AG20443 (cell line): ENCODE measurements around the gene DNMT3B.
A peak's percentile ranks its signal among the peaks of the same experiment; 100 is the strongest.

ENCODE experiments used
- DNase-seq: peaks from one replicate; pipeline ENCODE4 v3.0.0; 2012; ENCODE audit warnings: low spot score, mixed read lengths

The DNMT3B gene

DNA sequence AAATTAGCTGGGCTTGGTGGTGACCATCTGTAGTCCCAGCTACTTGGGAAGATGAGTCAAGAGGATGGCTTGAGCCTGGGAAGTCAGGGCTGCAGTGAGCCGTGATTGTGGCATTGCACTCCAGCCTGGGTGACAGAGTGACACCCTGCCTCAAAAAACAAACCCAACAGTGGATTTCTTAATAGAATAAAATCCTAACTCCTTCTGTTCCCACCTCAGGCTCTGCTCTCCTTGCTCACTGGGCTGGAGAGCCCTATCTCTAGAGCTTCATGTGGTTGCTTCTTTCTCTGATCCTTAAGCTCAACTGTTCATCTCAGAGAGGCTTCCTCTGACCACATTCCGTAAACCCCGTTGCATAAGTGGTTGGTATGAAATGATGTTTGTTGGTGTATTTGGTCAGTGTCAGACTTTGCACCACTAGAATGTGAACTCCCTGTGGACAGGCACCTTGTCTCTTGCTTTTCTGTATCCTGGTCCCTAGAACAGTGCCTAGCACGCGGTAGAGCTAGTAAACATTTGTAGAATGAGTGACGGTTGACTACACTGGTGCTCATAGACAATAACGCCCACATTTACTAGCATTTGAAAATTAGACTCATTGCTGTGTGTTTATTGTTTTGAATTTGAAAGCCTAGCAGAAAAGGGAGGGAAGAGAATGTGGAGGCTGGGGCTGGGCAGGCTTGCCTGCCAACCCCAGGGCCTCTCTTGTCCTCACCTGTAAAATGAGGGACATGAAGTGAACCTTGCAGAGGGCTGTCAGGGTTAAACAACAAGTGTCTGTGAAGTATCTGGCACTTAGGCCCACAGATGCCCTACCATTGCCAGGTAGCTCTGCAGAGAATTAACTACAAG, 61.8 kb downstream of the DNMT3B start:
- DNase-seq, result no peak

DNA sequence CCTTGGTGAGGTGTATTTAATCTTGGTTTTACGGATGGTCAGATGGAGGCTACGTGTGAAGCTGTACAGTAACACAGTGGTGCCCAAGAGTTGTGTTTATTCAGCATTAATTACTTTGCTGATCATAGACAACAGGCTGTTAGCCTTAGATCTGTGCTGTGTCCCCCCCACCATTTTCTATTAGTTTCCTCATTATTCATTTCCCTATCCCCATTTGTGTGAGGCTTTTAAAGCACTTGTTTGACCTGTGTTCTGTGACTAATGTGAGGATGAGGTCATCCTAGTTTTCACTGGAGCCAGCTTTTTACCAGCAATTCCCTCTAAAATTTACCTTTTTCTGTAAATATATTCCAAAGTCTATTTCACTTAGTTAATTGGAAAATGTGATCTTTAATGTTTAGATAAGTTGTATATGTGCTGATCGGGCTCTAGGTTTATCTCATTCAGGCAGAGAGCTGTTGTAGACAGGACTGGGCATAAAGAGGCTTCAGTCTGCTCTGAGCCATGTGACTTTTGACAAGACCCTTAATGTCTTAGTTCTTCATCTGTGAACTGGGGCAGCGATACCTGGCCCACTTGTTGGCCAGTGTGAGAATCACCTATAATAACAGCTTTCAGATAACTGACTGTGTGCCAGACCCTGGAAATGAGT, 66.0 kb downstream of the DNMT3B start:
- DNase-seq, result no peak

DNA sequence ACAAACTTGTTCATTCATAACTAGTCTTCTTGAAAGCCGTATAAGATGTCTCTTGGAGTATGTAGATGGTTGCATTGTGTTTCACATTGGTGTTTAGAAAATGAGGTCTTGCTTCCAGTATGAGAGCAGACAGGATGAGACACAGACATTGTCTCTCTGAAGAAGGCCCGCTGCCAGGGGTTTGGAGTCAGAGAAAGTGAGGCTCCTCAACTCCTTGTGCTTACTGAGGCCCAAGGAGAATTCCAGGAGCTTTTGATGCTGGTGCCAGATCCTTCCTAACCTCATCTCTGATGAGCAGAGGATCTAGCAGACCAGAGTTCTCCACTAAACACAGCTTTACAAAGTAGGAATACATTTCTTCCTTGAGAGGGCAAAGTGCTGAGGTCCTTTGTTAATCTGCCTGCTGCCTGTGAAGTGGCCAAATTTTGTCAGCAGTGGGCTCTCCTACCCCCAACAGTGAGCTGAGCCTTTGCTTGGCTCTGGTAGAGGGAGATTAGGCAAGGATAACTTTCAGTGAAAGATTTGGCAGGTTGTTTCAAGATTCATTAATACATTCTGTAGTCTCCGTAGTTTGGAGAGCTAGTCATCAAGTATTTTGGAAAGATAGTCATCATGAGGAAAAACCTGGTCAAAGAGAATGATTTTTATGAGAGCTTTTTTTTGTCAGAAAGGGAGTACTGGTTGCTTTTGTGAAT, 67.3 kb downstream of the DNMT3B start:
- DNase-seq, result peak; percentile 46

DNA sequence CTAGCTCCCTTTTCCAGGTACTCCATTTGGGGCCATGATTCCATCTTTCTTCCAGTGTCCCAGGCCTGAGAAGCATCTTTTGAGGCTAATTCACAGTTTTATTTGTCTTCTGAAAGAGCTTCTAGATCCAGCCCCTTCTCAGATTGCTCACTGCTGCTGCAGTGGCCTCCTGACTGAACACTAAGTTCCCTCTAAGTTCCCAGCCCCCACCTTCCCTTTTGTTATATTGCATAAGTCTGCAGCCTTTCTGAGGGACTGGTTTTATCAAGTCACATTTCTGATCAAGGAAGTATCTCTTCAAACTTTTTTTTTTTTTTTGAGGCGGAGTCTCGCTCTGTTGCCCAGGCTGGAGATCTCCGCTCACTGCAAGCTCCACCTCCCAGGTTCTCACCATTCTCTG, 68.3 kb downstream of the DNMT3B start:
- peak; percentile 34 for DNase-seq

DNA sequence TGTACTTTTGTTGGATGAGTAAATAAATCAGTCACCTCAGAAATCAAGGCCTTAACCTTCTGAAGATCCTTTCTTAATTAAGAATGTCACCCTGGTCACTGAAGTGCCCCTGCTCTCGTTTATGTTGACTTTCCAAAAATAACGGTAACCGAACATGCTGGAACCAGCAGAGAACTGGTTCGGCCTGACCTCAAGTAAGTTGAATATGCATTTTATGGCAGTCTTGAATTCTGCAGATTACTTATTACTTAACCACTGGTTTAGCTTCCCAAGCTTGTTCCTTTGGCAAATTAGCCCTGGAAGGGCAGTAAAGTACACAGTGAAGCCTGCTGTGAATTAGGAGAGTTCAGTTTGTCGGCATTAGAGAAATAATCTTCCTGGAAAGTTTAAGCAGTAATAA, 69.8 kb downstream of the DNMT3B start:
- no peak for DNase-seq

DNA sequence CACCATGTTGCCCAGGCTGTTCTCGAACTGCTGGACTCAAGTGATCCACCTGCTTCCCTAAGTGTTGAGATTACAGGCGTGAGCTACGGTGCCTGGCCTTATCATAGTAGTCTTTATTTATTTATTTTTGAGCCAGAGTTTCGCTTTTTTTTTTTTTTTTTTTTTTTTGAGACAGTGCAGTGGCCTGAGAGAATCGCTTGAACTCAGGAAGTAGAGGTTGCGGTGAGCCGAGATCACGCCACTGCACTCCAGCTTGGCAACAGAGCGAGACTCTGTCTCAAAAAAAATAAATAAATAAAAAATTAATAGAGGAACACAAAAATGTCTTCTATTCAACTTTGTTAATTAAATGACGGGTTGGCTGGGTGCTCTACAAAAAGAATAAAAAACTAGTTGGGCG, 70.5 kb downstream of the DNMT3B start:
- no peak for DNase-seq

DNA sequence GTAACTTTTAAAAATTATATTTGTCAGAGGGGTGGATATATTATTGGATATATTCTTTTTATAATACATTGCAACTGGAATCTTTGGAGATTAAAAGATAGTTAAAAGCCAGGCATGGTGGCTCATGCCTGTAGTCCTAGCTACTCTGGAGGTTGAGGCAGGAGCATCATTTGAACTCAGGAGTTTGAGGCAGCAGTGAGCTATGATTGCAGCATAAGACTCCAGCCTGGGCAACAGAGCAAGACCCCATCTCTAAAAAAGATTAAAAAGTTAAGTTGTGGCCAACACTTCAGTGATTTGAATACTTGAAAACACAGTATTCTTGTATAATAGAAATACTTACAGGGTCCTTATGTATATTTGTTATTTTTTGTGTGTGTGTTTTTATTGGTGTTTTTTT, 72.8 kb downstream of the DNMT3B start:
- DNase-seq, result no peak

DNA sequence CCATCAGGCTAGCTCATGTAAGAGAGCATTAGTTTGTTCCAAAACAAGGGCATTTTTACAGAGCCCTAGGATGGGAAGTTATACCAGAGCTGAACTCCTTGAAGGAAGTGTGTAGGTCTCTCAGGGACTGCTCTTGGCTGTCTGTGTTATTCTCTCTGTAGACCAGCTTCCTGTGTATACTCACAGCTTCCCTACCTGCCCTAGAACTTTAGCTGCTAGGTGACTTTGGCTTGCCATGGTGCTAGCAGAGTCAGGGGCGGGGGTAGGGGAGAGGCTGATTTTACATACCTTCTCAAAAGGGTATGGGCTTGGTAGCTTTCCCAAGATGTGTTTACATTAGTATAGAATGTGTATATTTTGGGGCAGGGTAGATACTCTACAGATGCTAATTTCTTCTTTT, 75.0 kb downstream of the DNMT3B start:
- no peak for DNase-seq

DNA sequence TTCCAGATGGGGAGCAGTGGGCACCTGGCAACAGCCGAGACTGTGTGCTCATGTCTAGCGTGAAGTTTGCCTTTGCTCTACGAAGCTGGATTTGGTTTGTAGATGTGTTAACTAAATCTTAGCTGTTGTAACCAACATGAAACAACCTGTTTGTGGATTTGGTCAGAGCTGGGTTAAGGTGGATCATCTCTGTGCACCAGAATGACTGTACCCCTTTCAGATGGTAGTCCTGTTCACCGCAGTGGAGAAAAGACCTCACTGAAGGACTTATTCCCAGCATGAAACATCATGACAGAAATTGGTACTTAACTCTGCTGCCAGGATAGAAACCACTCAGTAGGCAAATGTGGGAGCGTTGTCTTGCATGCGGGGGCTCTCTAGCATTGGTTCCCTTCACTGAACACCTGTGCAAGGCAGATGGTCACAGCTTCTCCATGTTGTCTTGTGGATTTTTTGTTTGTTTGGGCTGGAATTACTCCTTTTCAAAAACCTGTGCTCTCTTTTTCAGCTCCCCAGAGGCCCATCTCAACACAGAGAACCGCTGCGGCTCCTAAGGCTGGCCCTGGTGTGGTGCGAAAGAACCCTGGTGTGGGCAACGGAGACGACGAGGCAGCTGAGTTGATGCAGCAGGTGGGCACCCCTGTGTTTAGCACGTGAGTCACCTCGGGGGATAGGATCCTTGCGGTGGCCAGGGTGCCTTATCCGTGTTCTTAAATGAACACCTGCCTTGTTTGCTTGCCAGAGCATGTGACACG, 77.2 kb downstream of the DNMT3B start:
- no peak for DNase-seq

DNA sequence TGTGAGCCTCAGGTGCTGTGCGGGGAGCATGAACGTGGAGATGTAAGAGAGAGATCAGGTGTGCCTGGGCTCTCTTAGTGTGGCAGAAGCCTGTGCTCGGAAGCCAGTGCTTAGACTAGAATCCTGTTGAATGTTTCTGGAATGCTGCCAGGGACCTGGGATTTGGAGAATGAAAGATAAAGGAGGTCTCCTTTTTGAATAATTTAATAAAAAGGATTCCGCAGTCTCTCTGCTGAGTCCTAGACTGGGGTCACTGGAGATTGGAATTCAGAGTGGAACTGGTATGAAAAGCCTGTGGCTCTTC, 77.7 kb downstream of the DNMT3B start:
- DNase-seq, result no peak

DNA sequence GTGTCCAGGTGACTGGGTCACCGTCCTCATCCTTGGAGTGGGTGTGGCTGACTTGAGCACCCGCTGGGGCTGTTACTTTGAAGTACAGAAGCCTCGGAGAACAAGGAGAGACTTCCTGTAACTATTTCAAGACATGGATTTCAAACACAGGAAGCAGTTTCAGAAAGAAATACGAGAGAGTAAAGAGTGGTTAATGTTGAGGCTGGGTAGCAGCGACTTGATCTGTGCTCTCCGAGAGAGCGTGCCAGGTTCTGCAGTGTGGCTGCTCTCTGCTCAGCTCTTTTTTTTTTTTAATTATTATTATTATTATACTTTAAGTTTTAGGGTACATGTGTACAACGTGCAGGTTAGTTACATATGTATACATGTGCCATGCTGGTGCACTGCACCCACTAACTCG, 79.0 kb downstream of the DNMT3B start:
- no peak for DNase-seq

DNA sequence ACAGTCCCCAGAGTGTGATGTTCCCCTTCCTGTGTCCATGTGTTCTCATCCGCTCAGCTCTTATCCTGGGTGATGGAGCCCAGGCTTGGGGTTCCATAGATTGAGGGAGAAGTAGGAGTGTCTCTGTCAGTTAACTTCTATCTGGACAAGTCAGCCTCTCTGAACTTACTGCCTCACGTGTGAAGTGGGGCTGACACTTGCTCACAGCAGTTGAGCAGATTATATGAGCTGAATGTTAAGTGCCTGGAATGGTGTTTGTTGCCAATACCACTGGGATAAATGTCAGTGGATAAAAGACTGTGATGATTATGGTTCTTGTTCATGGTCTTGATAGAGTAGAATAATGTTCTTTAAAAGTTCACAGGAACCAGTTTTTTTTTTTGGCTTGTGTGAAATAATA, 79.4 kb downstream of the DNMT3B start:
- DNase-seq, result no peak

DNA sequence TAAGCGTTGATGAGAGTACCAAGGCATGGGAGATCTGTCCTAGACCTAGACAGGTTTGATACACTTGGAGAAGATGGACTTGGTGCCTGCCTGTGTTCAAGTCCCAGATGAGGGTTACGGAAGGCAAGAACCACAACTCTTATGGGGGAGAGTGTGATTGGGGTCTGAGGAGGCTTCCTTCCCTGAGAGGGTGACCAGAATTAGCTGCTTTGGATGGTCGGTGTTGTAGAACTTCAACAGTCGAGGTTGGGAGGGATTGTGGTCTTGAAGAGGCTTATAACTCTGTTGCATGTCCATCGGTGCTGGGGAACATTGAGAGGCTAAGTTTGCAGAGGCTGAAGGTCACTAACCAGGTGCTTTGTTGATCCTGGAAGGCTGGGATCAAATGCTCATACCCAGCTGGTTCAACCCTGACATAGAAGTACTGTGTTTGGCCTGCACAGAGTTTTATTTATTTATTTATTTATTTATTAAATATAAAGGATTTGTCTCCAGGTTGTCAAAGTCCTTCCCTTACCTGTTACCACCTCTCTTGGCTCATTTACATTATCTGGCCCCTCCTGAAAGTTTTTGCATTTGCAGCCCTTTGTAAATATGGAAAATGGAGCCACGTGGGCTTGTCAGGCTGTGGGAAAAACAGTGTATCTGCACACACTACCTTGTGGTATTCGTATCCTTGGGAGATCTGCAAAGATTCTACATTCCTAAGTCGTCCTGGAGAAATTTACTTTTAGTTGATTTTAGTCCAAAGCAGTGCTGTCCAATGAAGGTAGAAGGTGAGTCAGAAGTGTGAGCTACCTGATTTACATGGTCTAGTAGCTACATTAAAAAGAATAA, 80.7 kb downstream of the DNMT3B start:
- DNase-seq, result no peak

DNA sequence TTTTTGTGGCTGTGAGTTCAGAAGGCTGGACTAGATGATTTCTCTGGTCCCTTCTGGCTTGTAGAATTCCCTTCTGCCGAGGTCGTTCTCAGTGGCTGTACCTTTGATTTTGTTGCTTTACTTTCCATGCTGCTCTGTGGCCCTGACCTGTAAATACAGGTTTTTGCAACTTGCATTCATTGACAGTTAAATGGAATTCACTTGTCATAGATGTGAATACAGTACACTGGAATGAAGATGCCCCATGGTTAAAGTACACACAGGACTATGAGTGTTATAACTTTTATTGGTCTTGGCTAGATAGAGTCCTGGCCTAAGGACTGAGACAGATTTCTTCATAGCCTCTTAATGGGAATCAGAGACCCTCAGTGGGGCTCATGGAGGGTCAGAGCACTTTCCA, 83.6 kb downstream of the DNMT3B start:
- no peak for DNase-seq

DNA sequence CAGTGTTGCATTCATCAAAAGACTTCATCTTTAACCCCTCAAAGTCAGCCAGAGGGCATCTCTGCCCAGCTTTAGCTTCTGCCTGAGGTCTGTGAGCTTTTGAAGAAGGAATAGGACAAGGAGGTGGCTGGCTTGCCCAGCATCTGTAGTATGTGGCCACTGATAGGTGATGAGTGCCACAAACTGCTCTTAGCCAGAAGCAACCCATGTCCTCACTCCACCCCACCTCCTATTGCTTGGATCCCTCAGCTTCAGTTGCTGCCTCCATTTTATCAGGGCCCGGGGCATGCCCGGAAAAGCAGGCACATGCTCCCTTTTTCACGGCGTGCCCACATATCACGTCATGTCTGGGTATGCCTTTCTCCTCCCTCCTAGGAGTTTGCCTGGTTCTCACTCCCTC, 84.7 kb downstream of the DNMT3B start:
- no peak for DNase-seq

DNA sequence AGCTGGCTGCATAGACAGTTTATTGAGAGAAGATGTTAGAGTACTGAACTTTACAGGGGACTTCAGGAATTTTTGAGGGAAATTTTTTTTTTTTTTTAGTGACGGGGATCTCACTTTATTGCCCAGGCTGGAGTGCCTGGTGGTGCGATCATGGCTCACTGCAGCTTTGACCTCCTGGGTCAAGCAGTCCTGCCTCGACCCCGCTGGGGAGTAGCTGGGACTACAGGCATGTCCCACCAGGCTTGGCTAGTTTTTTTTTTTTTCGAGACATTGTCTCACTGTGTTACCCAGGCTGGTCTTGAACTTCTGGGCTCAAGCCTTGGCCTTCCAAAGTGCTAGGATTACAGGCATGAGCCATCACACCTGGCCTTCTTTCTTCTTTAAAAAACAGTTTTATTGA, 85.8 kb downstream of the DNMT3B start:
- no peak for DNase-seq

DNA sequence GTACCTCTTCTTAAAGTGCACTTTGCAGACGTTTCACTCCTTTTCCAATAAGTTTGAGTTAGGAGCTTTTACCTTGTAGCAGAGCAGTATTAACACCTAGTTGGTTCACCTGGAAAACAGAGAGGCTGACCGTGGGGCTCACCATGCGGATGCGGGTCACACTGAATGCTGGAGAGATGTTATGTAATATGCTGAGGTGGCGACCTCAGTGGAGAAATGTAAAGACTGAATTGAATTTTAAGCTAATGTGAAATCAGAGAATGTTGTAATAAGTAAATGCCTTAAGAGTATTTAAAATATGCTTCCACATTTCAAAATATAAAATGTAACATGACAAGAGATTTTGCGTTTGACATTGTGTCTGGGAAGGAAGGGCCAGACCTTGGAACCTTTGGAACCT, 86.7 kb downstream of the DNMT3B start:
- no peak for DNase-seq

DNA sequence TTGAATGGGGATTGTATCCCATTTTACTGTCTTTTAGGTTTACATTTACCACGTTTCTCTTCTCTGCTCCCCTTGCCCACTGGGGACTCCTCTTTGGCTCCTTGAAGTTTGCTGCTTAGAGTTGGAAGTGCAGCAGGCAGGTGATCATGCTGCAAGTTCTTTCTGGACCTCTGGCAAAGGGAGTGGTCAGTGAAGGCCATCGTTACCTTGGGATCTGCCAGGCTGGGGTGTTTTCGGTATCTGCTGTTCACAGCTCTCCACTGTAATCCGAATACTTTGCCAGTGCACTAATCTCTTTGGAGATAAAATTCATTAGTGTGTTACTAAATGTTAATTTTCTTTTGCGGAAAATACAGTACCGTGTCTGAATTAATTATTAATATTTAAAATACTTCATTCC, 87.4 kb downstream of the DNMT3B start:
- no peak for DNase-seq

DNA sequence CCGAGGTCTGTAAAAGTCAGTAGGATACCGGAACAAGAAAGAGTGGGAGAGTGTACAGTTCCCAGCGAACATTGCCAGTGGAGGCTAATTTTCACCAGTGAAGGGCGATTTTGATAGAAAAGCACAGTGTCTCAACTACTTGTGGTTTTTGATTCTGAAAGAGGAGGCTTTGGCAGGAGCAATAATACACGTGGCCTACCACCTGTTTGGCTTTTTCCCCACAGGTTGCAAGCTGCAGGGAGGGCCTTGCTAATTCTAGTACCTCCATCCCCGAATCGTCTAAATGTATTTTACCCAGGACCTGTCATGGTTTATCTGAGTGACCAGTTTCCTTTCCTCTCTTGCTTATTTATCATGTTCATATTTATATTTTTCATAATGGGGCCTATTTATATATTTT, 93.2 kb downstream of the DNMT3B start:
- DNase-seq, result no peak

DNA sequence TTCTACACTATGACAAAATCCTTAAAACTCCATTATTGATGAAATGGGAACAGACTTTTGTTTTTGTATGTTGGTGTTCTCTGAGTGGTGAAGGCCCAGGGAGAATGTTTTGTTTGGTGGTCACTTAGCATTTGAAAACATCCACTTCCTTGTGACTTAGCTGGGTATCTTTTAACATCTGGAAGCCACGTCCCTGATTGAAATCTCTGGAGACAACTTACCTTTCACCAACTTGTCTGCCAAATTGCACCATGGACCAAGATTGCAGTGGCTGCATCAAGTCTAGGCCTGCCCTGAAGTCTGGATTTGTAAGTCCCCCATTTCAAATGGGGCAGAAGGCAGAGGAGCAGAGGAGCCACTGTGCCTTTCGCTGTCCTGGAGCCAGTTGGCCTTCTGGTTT, 96.0 kb downstream of the DNMT3B start:
- DNase-seq, result no peak
